ENCODE measurements around the gene TRIP4.
"Not testable (repeated sequence)": the region's sequence is repeated elsewhere in the genome, so short reads cannot be mapped to it uniquely, and the experiment has no call there.

Gene TRIP4

DNA sequence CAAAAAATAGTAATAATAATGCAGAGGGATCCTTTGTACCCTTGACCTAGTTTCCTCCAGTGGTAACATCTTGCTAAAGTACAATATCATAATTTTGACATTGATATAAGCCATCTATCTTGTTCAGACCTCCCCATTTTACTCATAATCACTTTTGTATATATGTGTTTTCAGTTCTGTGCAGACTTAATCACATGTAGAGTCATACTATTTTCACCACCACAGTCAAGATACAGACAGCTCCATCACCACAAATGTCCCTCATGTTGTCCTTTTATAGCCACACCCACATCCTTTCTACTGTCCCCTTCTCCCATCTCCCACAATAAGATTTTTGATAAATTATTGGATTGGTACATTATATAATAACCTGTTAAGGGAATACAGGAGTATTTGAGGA is 98.2 kb downstream of the TRIP4 start:
- no peak for DNase-seq (ENCODE audit: low read depth in 2 of 2)

GRCh38 chr15:64490598-64491259 is 103.1 kb downstream of the TRIP4 start:
- no peak for DNase-seq (ENCODE audit: low read depth in 2 of 2)

DNA sequence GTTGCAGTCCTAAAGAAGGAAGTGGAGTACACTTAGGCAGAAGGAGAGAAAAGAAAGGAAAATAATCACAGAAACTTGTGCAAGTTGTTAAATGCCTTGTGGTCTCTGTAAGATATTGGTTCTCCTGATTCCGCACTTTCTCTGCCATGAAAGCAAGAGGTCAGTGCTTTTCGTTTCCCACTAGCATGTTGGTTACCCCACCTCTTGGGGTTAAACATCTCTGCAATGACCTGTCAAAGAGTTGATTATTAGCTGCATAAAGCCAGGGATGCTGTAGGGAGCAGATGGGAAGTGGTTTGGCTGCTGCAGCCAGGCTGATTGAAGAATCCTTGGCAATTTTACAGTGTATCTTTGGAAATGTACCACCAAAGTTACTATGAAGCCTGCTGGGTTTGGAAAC is 106.0 kb downstream of the TRIP4 start:
- no peak for DNase-seq (ENCODE audit: low read depth in 2 of 2)

GRCh38 chr15:64495968-64496367 is 108.3 kb downstream of the TRIP4 start:
- not testable (repeated sequence) for DNase-seq (ENCODE audit: low read depth in 2 of 2)

DNA sequence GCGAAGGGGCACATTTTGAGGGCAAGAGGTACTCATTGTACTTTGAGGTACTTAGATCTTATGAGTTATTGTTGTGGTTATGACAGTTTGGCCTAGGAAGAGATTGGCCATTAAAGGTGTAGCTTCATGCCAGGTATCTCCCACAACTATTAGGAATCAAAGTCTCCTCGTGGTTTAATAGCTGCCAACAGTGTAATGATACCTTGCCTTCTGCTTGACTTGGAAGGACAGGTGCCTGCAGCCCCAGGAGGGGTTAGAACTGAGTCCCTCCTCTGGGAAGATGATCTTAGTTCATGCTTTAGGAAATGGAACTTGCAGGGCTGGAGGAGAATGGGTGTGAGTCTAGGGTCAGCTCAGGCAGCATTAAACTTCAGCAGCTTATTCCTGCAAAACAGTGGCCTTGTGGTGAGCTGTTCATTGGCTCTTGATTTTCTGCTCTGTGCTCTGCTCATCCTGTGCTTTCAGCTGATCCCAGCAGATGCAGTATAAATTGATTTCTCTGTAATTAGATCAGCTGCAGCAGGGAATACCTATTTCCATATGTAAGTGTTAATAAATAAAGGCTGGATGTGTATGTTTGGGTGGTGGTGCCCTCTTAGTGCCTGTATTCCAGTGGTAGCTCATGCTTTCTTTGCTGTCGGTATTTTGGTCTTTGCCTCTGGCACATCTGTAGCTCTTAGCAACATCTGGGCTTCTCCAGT is 113.2 kb downstream of the TRIP4 start:
- no peak for DNase-seq (ENCODE audit: low read depth in 2 of 2)

DNA sequence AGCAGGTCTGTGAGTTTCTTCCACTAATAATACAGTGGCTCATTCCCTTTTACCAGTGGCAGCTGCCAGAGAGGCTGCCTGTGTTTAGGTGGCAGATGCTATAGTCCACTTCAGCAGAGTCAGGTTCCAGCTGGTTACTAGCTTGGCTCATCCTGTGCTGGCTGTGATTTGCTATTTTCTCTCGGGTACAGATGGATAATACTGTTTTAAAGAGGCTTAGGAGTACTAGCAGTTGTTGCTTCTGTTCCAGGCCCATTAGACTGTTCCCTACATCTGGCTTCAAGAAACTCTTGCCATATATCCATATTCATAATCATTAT is 113.7 kb downstream of the TRIP4 start:
- DNase-seq (ENCODE audit: low read depth in 2 of 2) = no peak

- no peak for DNase-seq (ENCODE audit: low read depth in 2 of 2)
Measured at GRCh38 chr15:64502151-64502550, 114.5 kb downstream of the TRIP4 start.

- DNase-seq (ENCODE audit: low read depth in 2 of 2) = no peak
Measured at GRCh38 chr15:64502551-64502950, 114.9 kb downstream of the TRIP4 start.

GRCh38 chr15:64503197-64503596 is 115.6 kb downstream of the TRIP4 start:
- DNase-seq (ENCODE audit: low read depth in 2 of 2) = peak in 1 of 2 experiments; percentile 15

GRCh38 chr15:64503640-64504039 is 116.0 kb downstream of the TRIP4 start:
- DNase-seq (ENCODE audit: low read depth in 2 of 2) = no peak
